Neural progenitor cell (in vitro differentiated cells): Measurements from ENCODE around the gene MSI2. TPM values are rescaled to one million over a fixed set of nuclear protein-coding genes. Genes with fewer than 3 reads are reported as not detected.

Experiments
- DNase-seq: peaks from one replicate; pipeline ENCODE4 v3.0.0-alpha.2; 2016; ENCODE audit warnings: low spot score
- H2AFZ ChIP-seq: fragments of 200-600 bp; sonication (generic); replicated peaks from 2 replicates; pipeline ENCODE4 v1.6.1; 2016; ENCODE audit warnings: antibody characterized with exemption
- H3F3A ChIP-seq: fragments of 200-600 bp; sonication (generic); 2 replicates; pipeline ENCODE4 v1.6.1; 2016; ENCODE audit warnings: antibody characterized with exemption, low read depth
- H3K27ac ChIP-seq: fragments of 200-600 bp; sonication (generic); 2 replicates; pipeline ENCODE4 v1.5.1; 2016; ENCODE audit warnings: mild to moderate bottlenecking
- H3K27me3 ChIP-seq: fragments of 200-600 bp; sonication (generic); 2 replicates; pipeline ENCODE4 v1.6.1; 2016; ENCODE audit warnings: mild to moderate bottlenecking, moderate library complexity
- H3K36me3 ChIP-seq: fragments of 200-600 bp; sonication (generic); 2 replicates; pipeline ENCODE4 v1.5.1; 2016
- H3K4me1 ChIP-seq: fragments of 200-600 bp; sonication (generic); 2 replicates; pipeline ENCODE4 v1.6.1; 2016; ENCODE audit warnings: mixed run types
- H3K4me2 ChIP-seq: fragments of 200-600 bp; sonication (generic); 2 replicates; pipeline ENCODE4 v1.6.1; 2016
- H3K4me3 ChIP-seq: fragments of 200-600 bp; sonication (generic); 2 replicates; pipeline ENCODE4 v1.5.1; 2016
- H3K79me2 ChIP-seq: fragments of 200-600 bp; sonication (generic); 2 replicates; pipeline ENCODE4 v1.6.1; 2016; ENCODE audit warnings: low read depth
- H3K9ac ChIP-seq: fragments of 200-600 bp; sonication (generic); 2 replicates; pipeline ENCODE4 v1.6.1; 2016
- H3K9me3 ChIP-seq: fragments of 200-600 bp; sonication (generic); 2 replicates; pipeline ENCODE4 v1.5.1; 2016; ENCODE audit warnings: low read depth
- H4K20me1 ChIP-seq: fragments of 200-600 bp; sonication (generic); 2 replicates; pipeline ENCODE4 v1.6.1; 2016; ENCODE audit warnings: low read depth
- H3K27ac Mint-ChIP-seq: 3 replicates; pipeline ENCODE4 v1.8.0; 2021; ENCODE audit warnings: mixed read lengths
- H3K27me3 Mint-ChIP-seq: 2 replicates; pipeline ENCODE4 v1.8.0; 2022; ENCODE audit warnings: low read depth, mild to moderate bottlenecking, inconsistent platforms, moderate library complexity, mixed read lengths; ENCODE audit not compliant: insufficient read depth
- H3K36me3 Mint-ChIP-seq: 3 replicates; pipeline ENCODE4 v1.8.0; 2021; ENCODE audit warnings: mixed read lengths
- H3K4me1 Mint-ChIP-seq: 3 replicates; pipeline ENCODE4 v1.8.0; 2021; ENCODE audit warnings: mixed read lengths
- H3K4me3 Mint-ChIP-seq: 3 replicates; pipeline ENCODE4 v1.8.0; 2021; ENCODE audit warnings: mild to moderate bottlenecking, moderate library complexity, mixed read lengths
- H3K9me3 Mint-ChIP-seq: 3 replicates; pipeline ENCODE4 v1.8.0; 2020; ENCODE audit warnings: mixed read lengths
- EZH2 ChIP-seq: fragments of 200-600 bp; sonication (generic); IDR thresholded peaks from 2 replicates; pipeline ENCODE4 v1.6.1; 2017; ENCODE audit warnings: antibody characterized with exemption, mild to moderate bottlenecking, moderate library complexity
- EZH2phosphoT487 ChIP-seq: fragments of 200-600 bp; sonication (generic); IDR thresholded peaks from 2 replicates; pipeline ENCODE4 v1.6.1; 2017; ENCODE audit warnings: antibody characterized with exemption
- total RNA-seq: library from RNA; depleted of rRNA; stranded (reverse); fragments of >200 nt; gene quantifications from 2 replicates; pipeline ENCODE4 v1.2.3, GENCODE V29; 2015; ENCODE audit warnings: low replicate concordance
- TF ChIP-seq, protein P1 (sequence below): fragments of 200-600 bp; sonication (generic); IDR thresholded peaks from 2 replicates; pipeline ENCODE4 v1.5.1; 2017; ENCODE audit warnings: antibody characterized with exemption, mild to moderate bottlenecking

MSI2 gene
- total RNA-seq, 1 donor from 2014 or later, result 96.9 TPM

GRCh38 chr17:57516290-57517230 is 260.2 kb downstream of the MSI2 start:
- H3K79me2 ChIP-seq, result peaks cover 88% of the 10 kb centered on the region
- H3K4me3 ChIP-seq, result no peak overlapping the region
- no peaks in the 10 kb centered on the region for H3K9me3 ChIP-seq
- H2AFZ ChIP-seq, result no peak overlapping the region
- H3K36me3 ChIP-seq, result no peaks in the 10 kb centered on the region
- no peaks in the 10 kb centered on the region for H3K9me3 Mint-ChIP-seq
- peaks cover 13% of the 10 kb centered on the region for H3K36me3 Mint-ChIP-seq
- H3K27me3 ChIP-seq, result no peaks in the 10 kb centered on the region
- H3K4me1 Mint-ChIP-seq, result peaks cover 83% of the 10 kb centered on the region
- no peak for DNase-seq
- peaks cover 74% of the 10 kb centered on the region for H4K20me1 ChIP-seq
- peaks cover 19% of the 10 kb centered on the region for H3F3A ChIP-seq
- no peak overlapping the region for H3K27ac ChIP-seq
- peak overlapping the region; percentile 24 for H3K4me3 Mint-ChIP-seq
- peak overlapping the region; percentile 58 for H3K4me2 ChIP-seq
- TF ChIP-seq EZH2phosphoT487, result no peak
- TF ChIP-seq, protein P1, sequence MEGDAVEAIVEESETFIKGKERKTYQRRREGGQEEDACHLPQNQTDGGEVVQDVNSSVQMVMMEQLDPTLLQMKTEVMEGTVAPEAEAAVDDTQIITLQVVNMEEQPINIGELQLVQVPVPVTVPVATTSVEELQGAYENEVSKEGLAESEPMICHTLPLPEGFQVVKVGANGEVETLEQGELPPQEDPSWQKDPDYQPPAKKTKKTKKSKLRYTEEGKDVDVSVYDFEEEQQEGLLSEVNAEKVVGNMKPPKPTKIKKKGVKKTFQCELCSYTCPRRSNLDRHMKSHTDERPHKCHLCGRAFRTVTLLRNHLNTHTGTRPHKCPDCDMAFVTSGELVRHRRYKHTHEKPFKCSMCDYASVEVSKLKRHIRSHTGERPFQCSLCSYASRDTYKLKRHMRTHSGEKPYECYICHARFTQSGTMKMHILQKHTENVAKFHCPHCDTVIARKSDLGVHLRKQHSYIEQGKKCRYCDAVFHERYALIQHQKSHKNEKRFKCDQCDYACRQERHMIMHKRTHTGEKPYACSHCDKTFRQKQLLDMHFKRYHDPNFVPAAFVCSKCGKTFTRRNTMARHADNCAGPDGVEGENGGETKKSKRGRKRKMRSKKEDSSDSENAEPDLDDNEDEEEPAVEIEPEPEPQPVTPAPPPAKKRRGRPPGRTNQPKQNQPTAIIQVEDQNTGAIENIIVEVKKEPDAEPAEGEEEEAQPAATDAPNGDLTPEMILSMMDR, result no peak
- TF ChIP-seq EZH2, result no peak
- H3K27ac Mint-ChIP-seq, result peak overlapping the region; percentile 90
- peaks cover 2% of the 10 kb centered on the region for H3K27me3 Mint-ChIP-seq
- peaks cover 52% of the 10 kb centered on the region for H3K4me1 ChIP-seq
- no peak overlapping the region for H3K9ac ChIP-seq

GRCh38 chr17:57517273-57517631 is 260.9 kb downstream of the MSI2 start:
- Histone ChIP-seq H3F3A (peaks cover 12% of the 10 kb centered on the region), H4K20me1 (peaks cover 72% of the 10 kb centered on the region), H3K9ac (no peak overlapping the region), H3K4me3 (no peak overlapping the region), H3K9me3 (no peaks in the 10 kb centered on the region), H3K27ac (peak overlapping the region; percentile 41), H3K27me3 (no peaks in the 10 kb centered on the region), H2AFZ (no peak overlapping the region), H3K4me2 (peak overlapping the region; percentile 58), H3K4me1 (peaks cover 45% of the 10 kb centered on the region), H3K36me3 (no peaks in the 10 kb centered on the region), H3K79me2 (peaks cover 88% of the 10 kb centered on the region)
- peaks cover 2% of the 10 kb centered on the region for H3K27me3 Mint-ChIP-seq
- TF ChIP-seq EZH2 (no peak), EZH2phosphoT487 (no peak)
- TF ChIP-seq, protein P1, result no peak
- peaks cover 83% of the 10 kb centered on the region for H3K4me1 Mint-ChIP-seq
- DNase-seq, result peak; percentile 31
- no peaks in the 10 kb centered on the region for H3K9me3 Mint-ChIP-seq
- peaks cover 13% of the 10 kb centered on the region for H3K36me3 Mint-ChIP-seq
- peak overlapping the region; percentile 24 for H3K4me3 Mint-ChIP-seq
- peak overlapping the region; percentile 90 for H3K27ac Mint-ChIP-seq

DNA sequence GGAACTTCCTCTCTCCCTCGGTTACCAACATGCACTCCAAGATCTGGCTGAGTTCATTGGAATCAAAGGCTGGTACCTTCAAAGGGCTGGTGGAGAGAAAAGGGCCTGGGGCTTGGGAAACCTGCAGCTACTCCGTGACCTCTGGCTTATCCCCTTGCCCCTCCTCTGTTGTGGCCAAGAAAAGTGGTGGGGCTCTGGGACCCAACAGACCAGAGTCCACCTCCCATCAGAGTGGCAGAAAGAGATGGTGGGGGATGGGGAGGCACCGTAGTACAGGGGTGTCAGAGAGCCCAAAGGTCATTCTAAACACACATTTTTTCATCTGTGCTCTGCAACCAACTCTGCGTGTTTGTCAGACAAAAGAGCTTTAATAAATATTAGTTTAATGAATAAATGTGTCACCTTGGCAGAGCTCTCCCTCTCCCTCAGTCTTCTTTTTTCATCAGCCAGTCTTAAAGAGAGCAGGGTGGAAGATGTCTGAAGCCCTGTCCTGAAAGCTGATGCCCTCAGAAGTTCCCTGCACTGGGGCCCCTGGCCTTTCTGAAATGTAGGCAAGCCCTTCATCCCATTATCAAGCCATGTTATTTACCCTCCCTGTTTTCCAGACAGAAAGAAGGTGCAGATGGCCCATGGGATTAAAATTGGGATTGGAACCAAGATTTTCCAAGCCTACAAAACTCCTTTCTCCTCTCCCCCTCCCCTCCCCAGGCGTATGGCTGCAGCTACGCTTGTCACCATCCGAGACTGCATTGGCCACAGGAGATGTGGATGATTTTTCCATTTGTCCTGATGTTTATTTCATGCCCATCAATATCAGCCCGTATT is 261.5 kb downstream of the MSI2 start:
- Mint-ChIP-seq H3K27ac (peak overlapping the region; percentile 90), H3K4me3 (peak overlapping the region; percentile 24), H3K36me3 (peaks cover 13% of the 10 kb centered on the region), H3K9me3 (no peaks in the 10 kb centered on the region), H3K4me1 (peaks cover 83% of the 10 kb centered on the region), H3K27me3 (peaks cover 2% of the 10 kb centered on the region)
- Histone ChIP-seq H3K9ac (no peak overlapping the region), H3K79me2 (peaks cover 90% of the 10 kb centered on the region), H3F3A (peaks cover 11% of the 10 kb centered on the region), H3K36me3 (no peaks in the 10 kb centered on the region), H3K4me2 (peak overlapping the region; percentile 58), H3K4me1 (peaks cover 42% of the 10 kb centered on the region), H3K4me3 (no peak overlapping the region), H3K27me3 (no peaks in the 10 kb centered on the region), H4K20me1 (peaks cover 66% of the 10 kb centered on the region), H3K27ac (peak overlapping the region; percentile 41), H2AFZ (no peak overlapping the region), H3K9me3 (no peaks in the 10 kb centered on the region)
- DNase-seq, result no peak
- TF ChIP-seq EZH2phosphoT487, result no peak
- TF ChIP-seq, protein P1, result no peak
- TF ChIP-seq EZH2, result no peak
